GM23338 (cell line): Measurements from ENCODE around the gene ESRRB. TPM values are rescaled to one million over a fixed set of nuclear protein-coding genes. Genes with fewer than 3 reads are reported as not detected.

ENCODE experiments used
- ATAC-seq: fragments of 200-7000 bp; cut with Tn5 transposase; 3 replicates; pipeline ENCODE4 v1.9.1; 2020
- DNase-seq: peaks from one replicate; pipeline ENCODE4 v3.0.0-alpha.2; 2015; ENCODE audit warnings: low spot score
- H2AFZ ChIP-seq: fragments of 200-600 bp; sonication (generic); 2 replicates; pipeline ENCODE4 v1.8.0; 2016; ENCODE audit warnings: antibody characterized with exemption, mild to moderate bottlenecking, moderate library complexity
- H3F3A ChIP-seq: fragments of 200-600 bp; sonication (generic); replicated peaks from 2 replicates; pipeline ENCODE4 v1.8.0; 2017; ENCODE audit warnings: antibody characterized with exemption, mixed run types, low read depth
- H3K27ac ChIP-seq: fragments of 200-600 bp; sonication (generic); 2 replicates; pipeline ENCODE4 v1.6.1; 2016; ENCODE audit warnings: low read depth
- H3K27me3 ChIP-seq: fragments of 200-600 bp; sonication (generic); 2 replicates; pipeline ENCODE4 v1.8.0; 2016; ENCODE audit warnings: mild to moderate bottlenecking, mixed run types, moderate library complexity; ENCODE audit not compliant: insufficient read depth
- H3K36me3 ChIP-seq: fragments of 200-600 bp; sonication (generic); 2 replicates; pipeline ENCODE4 v1.8.0; 2016; ENCODE audit warnings: mild to moderate bottlenecking; ENCODE audit not compliant: insufficient read depth
- H3K4me1 ChIP-seq: fragments of 200-600 bp; sonication (generic); 2 replicates; pipeline ENCODE4 v1.8.0; 2016; ENCODE audit warnings: mild to moderate bottlenecking, moderate library complexity; ENCODE audit not compliant: insufficient read depth
- H3K4me2 ChIP-seq: fragments of 200-600 bp; sonication (generic); 2 replicates; pipeline ENCODE4 v1.7.1; 2017; ENCODE audit warnings: mixed run types
- H3K4me3 ChIP-seq: fragments of 200-600 bp; sonication (generic); 2 replicates; pipeline ENCODE4 v1.6.1; 2016; ENCODE audit warnings: mixed run types
- H3K79me2 ChIP-seq: fragments of 200-600 bp; sonication (generic); replicated peaks from 2 replicates; pipeline ENCODE4 v1.8.0; 2017; ENCODE audit warnings: mild to moderate bottlenecking; ENCODE audit not compliant: insufficient read depth
- H3K9me2 ChIP-seq: fragments of 200-600 bp; sonication (generic); 2 replicates; pipeline ENCODE4 v1.8.0; 2017; ENCODE audit not compliant: insufficient read depth
- H4K20me1 ChIP-seq: fragments of 200-600 bp; sonication (generic); replicated peaks from 2 replicates; pipeline ENCODE4 v1.8.0; 2017; ENCODE audit warnings: mild to moderate bottlenecking; ENCODE audit not compliant: insufficient read depth
- H3K27ac Mint-ChIP-seq: 2 replicates; pipeline ENCODE4 v1.8.0; 2020; ENCODE audit warnings: inconsistent platforms, mild to moderate bottlenecking, moderate library complexity, mixed read lengths
- H3K27me3 Mint-ChIP-seq: 3 replicates; pipeline ENCODE4 v1.8.0; 2022; ENCODE audit warnings: low read depth, mild to moderate bottlenecking, moderate library complexity, mixed read lengths, inconsistent platforms; ENCODE audit not compliant: insufficient read depth, poor library complexity
- H3K36me3 Mint-ChIP-seq: 3 replicates; pipeline ENCODE4 v1.8.0; 2021; ENCODE audit warnings: low read depth, mild to moderate bottlenecking, inconsistent platforms, moderate library complexity, mixed read lengths
- H3K4me1 Mint-ChIP-seq: 3 replicates; pipeline ENCODE4 v1.8.0; 2020; ENCODE audit warnings: mild to moderate bottlenecking, inconsistent platforms, mixed read lengths
- H3K4me3 Mint-ChIP-seq: 3 replicates; pipeline ENCODE4 v1.8.0; 2021; ENCODE audit warnings: moderate library complexity, mild to moderate bottlenecking, inconsistent platforms, mixed read lengths
- H3K9me3 Mint-ChIP-seq: 3 replicates; pipeline ENCODE4 v1.8.0; 2020; ENCODE audit warnings: moderate library complexity, mild to moderate bottlenecking, inconsistent platforms, mixed read lengths
- CREB1 ChIP-seq: fragments of 250-450 bp; sonication (Bioruptor Pico); IDR thresholded peaks from 2 replicates; pipeline ENCODE4 v1.5.0; 2020; ENCODE audit warnings: low read depth, mild to moderate bottlenecking, moderate library complexity
- EZH2 ChIP-seq: fragments of 200-600 bp; sonication (generic); IDR thresholded peaks from one replicate; pipeline ENCODE4 v1.8.0; 2017; ENCODE audit warnings: antibody characterized with exemption, mild to moderate bottlenecking, low read depth; ENCODE audit not compliant: unreplicated experiment
- ZNF114 ChIP-seq: fragments of 250-450 bp; sonication (Bioruptor Pico); IDR thresholded peaks from 2 replicates; pipeline ENCODE4 v1.5.0; 2020; ENCODE audit warnings: mild to moderate bottlenecking, moderate library complexity
- polyA plus RNA-seq: library from polyadenylated mRNA; unstranded; fragments of >200 nt; fragmentation: Nextera tagmentation; extraction: Ambion mirVana; gene quantifications from 2 replicates; pipeline ENCODE4 v1.2.1, GENCODE V29; 2016
- total RNA-seq: library from RNA; depleted of rRNA; stranded (reverse); fragments of >200 nt; shearing (Covaris generic); gene quantifications from 2 replicates; pipeline ENCODE4 v1.2.3, GENCODE V29; 2014
- TF ChIP-seq, protein P1 (sequence below): fragments of 250-450 bp; sonication (Bioruptor Pico); IDR thresholded peaks from 2 replicates; pipeline ENCODE4 v1.5.0; 2020; ENCODE audit warnings: mild to moderate bottlenecking, moderate library complexity
- TF ChIP-seq, protein P2 (sequence below): IDR thresholded peaks from one replicate; pipeline ENCODE4 v1.6.1; 2018; ENCODE audit warnings: antibody characterized with exemption; ENCODE audit not compliant: unreplicated experiment

Gene ESRRB
- total and polyA plus RNA-seq, 2 experiments from 2014 or later = 0.31 to 0.52 TPM

DNA sequence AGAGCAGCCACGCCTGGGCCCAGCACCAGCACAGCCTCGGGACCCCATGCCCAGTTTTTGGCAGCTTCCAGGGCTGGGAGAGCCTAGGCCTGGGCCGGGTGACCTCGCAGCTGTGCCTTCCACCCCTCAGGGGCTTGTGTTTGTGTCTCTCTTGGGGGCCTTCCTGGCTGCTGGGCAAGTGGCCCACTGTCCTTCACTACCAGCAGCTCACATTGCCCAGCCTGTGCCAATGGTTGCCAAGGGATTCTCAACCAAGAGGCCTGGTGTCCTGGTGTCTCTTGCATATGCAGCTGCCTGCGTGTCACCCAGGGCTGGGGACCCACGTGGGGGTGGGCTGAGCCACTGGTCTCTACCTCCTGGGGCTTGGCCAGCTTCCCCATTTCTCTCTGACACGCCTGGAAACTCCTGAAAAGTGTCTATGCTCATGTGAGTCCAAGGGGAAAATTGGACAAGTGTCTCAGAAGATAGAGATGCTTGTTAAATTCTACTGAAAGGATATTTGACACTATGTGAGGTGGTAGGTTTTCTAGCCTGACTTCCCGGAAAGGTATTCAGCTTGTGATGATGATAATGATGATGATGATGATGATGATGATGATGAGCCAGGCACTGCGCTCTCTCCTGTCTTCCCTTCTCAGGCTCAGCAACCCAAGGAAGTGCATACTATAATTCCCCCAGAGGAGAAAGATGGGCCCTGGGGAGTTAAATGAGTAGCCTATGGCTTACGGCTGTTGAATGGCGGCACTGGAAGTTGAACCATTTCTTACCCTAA is 48.8 kb upstream of the ESRRB start (continued):
- TF ChIP-seq EZH2 = no peak
- TF ChIP-seq, protein P1, sequence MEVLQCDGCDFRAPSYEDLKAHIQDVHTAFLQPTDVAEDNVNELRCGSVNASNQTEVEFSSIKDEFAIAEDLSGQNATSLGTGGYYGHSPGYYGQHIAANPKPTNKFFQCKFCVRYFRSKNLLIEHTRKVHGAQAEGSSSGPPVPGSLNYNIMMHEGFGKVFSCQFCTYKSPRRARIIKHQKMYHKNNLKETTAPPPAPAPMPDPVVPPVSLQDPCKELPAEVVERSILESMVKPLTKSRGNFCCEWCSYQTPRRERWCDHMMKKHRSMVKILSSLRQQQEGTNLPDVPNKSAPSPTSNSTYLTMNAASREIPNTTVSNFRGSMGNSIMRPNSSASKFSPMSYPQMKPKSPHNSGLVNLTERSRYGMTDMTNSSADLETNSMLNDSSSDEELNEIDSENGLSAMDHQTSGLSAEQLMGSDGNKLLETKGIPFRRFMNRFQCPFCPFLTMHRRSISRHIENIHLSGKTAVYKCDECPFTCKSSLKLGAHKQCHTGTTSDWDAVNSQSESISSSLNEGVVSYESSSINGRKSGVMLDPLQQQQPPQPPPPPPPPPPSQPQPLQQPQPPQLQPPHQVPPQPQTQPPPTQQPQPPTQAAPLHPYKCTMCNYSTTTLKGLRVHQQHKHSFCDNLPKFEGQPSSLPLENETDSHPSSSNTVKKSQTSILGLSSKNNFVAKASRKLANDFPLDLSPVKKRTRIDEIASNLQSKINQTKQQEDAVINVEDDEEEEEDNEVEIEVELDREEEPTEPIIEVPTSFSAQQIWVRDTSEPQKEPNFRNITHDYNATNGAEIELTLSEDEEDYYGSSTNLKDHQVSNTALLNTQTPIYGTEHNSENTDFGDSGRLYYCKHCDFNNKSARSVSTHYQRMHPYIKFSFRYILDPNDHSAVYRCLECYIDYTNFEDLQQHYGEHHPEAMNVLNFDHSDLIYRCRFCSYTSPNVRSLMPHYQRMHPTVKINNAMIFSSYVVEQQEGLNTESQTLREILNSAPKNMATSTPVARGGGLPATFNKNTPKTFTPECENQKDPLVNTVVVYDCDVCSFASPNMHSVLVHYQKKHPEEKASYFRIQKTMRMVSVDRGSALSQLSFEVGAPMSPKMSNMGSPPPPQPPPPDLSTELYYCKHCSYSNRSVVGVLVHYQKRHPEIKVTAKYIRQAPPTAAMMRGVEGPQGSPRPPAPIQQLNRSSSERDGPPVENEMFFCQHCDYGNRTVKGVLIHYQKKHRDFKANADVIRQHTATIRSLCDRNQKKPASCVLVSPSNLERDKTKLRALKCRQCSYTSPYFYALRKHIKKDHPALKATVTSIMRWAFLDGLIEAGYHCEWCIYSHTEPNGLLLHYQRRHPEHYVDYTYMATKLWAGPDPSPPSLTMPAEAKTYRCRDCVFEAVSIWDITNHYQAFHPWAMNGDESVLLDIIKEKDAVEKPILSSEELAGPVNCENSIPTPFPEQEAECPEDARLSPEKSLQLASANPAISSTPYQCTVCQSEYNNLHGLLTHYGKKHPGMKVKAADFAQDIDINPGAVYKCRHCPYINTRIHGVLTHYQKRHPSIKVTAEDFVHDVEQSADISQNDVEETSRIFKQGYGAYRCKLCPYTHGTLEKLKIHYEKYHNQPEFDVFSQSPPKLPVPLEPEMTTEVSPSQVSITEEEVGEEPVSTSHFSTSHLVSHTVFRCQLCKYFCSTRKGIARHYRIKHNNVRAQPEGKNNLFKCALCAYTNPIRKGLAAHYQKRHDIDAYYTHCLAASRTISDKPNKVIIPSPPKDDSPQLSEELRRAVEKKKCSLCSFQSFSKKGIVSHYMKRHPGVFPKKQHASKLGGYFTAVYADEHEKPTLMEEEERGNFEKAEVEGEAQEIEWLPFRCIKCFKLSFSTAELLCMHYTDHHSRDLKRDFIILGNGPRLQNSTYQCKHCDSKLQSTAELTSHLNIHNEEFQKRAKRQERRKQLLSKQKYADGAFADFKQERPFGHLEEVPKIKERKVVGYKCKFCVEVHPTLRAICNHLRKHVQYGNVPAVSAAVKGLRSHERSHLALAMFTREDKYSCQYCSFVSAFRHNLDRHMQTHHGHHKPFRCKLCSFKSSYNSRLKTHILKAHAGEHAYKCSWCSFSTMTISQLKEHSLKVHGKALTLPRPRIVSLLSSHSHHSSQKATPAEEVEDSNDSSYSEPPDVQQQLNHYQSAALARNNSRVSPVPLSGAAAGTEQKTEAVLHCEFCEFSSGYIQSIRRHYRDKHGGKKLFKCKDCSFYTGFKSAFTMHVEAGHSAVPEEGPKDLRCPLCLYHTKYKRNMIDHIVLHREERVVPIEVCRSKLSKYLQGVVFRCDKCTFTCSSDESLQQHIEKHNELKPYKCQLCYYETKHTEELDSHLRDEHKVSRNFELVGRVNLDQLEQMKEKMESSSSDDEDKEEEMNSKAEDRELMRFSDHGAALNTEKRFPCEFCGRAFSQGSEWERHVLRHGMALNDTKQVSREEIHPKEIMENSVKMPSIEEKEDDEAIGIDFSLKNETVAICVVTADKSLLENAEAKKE (CRISPR knock-in tag) = no peak
- no peak for TF ChIP-seq ZNF114 (CRISPR knock-in tag)
- no peak for TF ChIP-seq CREB1 (CRISPR knock-in tag)

DNA sequence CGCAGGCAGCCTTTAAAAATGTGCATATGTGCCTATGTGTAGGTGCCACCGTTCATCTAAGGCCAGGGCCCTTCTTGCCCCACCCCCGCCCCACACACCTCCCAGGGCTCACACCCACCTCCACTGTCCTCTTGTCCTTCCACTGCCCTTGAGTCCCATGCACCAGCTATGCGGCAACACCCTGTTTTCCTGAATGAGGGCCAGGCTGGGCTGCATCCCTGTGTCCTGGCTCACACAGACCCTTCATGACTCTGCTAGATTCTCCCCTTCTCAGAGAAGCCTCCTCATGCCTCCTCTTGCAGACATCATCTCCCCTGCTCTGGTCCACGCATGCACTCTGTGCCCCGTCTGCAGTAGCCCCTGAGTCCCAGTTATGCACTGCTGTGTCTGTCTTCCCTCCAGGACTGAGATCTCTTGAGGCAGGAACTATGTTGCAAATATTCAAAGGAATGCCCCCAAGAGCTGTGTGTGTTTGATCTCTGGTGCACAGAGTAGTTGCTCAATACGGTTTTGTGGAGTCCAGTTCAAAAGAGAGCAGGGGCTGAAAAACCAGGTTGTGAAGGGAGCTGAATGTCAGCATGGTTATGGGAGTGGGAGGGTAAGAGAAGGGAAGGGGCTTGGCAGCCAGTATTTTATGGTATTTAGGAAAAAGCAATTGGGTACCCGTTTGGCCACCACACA is 47.3 kb upstream of the ESRRB start:
- Histone ChIP-seq H3K36me3 (no peaks in the 10 kb centered on the region), H3K27me3 (peaks cover 10% of the 10 kb centered on the region), H2AFZ (no peak overlapping the region), H3K4me1 (peaks cover 18% of the 10 kb centered on the region), H3K79me2 (no peaks in the 10 kb centered on the region), H3K27ac (no peak overlapping the region), H3K4me2 (peak overlapping the region; percentile 94), H3K4me3 (peak overlapping the region; percentile 74; the same call in 1 of the 2 replicates), H3K9me2 (no peaks in the 10 kb centered on the region), H4K20me1 (no peaks in the 10 kb centered on the region), H3F3A (no peaks in the 10 kb centered on the region)
- ATAC-seq (no peak), DNase-seq (no peak)
- H3K4me1 Mint-ChIP-seq = peaks cover 27% of the 10 kb centered on the region
- no peak overlapping the region for H3K27ac Mint-ChIP-seq
- H3K9me3 Mint-ChIP-seq = no peaks in the 10 kb centered on the region
- H3K4me3 Mint-ChIP-seq = peak overlapping the region; percentile 74
- no peaks in the 10 kb centered on the region for H3K36me3 Mint-ChIP-seq
- H3K27me3 Mint-ChIP-seq = peaks cover 31% of the 10 kb centered on the region
- TF ChIP-seq CREB1 (CRISPR knock-in tag) = no peak
- TF ChIP-seq, protein P2, sequence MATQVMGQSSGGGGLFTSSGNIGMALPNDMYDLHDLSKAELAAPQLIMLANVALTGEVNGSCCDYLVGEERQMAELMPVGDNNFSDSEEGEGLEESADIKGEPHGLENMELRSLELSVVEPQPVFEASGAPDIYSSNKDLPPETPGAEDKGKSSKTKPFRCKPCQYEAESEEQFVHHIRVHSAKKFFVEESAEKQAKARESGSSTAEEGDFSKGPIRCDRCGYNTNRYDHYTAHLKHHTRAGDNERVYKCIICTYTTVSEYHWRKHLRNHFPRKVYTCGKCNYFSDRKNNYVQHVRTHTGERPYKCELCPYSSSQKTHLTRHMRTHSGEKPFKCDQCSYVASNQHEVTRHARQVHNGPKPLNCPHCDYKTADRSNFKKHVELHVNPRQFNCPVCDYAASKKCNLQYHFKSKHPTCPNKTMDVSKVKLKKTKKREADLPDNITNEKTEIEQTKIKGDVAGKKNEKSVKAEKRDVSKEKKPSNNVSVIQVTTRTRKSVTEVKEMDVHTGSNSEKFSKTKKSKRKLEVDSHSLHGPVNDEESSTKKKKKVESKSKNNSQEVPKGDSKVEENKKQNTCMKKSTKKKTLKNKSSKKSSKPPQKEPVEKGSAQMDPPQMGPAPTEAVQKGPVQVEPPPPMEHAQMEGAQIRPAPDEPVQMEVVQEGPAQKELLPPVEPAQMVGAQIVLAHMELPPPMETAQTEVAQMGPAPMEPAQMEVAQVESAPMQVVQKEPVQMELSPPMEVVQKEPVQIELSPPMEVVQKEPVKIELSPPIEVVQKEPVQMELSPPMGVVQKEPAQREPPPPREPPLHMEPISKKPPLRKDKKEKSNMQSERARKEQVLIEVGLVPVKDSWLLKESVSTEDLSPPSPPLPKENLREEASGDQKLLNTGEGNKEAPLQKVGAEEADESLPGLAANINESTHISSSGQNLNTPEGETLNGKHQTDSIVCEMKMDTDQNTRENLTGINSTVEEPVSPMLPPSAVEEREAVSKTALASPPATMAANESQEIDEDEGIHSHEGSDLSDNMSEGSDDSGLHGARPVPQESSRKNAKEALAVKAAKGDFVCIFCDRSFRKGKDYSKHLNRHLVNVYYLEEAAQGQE = no peak
